ENCODE measurements around the gene GPR15LG. TPM values are rescaled to one million over a fixed set of nuclear protein-coding genes. Genes with fewer than 3 reads are reported as not detected.

GPR15LG gene
- total and polyA plus RNA-seq, 2 experiments from 2014 or later = not detected

GRCh38 chr10:84204610-84205009 is 31.0 kb downstream of the GPR15LG start:
- DNase-seq (ENCODE audit: low spot score) = no peak
- peaks cover 3% of the 10 kb centered on the region for H3K27me3 Mint-ChIP-seq (ENCODE audit: insufficient read depth, low read depth, poor library complexity)

More at GRCh38 chr10:84204610-84205009, 31.0 kb downstream of the GPR15LG start:
- H3K4me2 ChIP-seq = no peak overlapping the region
- Mint-ChIP-seq H3K36me3 (ENCODE audit: low read depth) (no peaks in the 10 kb centered on the region), H3K4me3 (no peak overlapping the region), H3K27ac (no peak overlapping the region), H3K4me1 (no peaks in the 10 kb centered on the region), H3K9me3 (no peaks in the 10 kb centered on the region)
- H3K4me1 ChIP-seq (ENCODE audit: insufficient read depth) = no peaks in the 10 kb centered on the region
- no peak overlapping the region for H2AFZ ChIP-seq
- H3K9me2 ChIP-seq (ENCODE audit: insufficient read depth) = no peaks in the 10 kb centered on the region
- H3K27me3 ChIP-seq (ENCODE audit: insufficient read depth) = no peaks in the 10 kb centered on the region
- no peaks in the 10 kb centered on the region; the same call in 1 of the 2 replicates for H4K20me1 ChIP-seq (replicated peaks; ENCODE audit: insufficient read depth)
- H3F3A ChIP-seq (replicated peaks; ENCODE audit: low read depth) = no peaks in the 10 kb centered on the region
- no peaks in the 10 kb centered on the region for H3K36me3 ChIP-seq (ENCODE audit: insufficient read depth)
- no peak for TF ChIP-seq EZH2 (IDR thresholded peaks at IDR 0.05; ENCODE audit: low read depth, unreplicated experiment)
- no peak for TF ChIP-seq ZNF114 (CRISPR knock-in tag; IDR thresholded peaks at IDR 0.05)
- no peak for TF ChIP-seq ETS1 (IDR thresholded peaks at IDR 0.05)
- no peak for TF ChIP-seq POLR2AphosphoS5 (IDR thresholded peaks at IDR 0.05; ENCODE audit: low read depth)
- TF ChIP-seq ZNF462 (CRISPR knock-in tag; IDR thresholded peaks at IDR 0.05) = no peak
- TF ChIP-seq JUNB (IDR thresholded peaks at IDR 0.05; ENCODE audit: unreplicated experiment) = no peak
- TF ChIP-seq REST (IDR thresholded peaks at IDR 0.05; ENCODE audit: unreplicated experiment) = no peak
- no peak for TF ChIP-seq NANOG (IDR thresholded peaks at IDR 0.05; ENCODE audit: borderline replicate concordance)
- no peak for TF ChIP-seq CTCF (conservative IDR thresholded peaks at IDR 0.05; ENCODE audit: low read depth in 2 of 2)
- TF ChIP-seq ZNF331 (CRISPR knock-in tag; IDR thresholded peaks at IDR 0.05; ENCODE audit: low read depth) = no peak
- no peak for TF ChIP-seq CREB1 (CRISPR knock-in tag; IDR thresholded peaks at IDR 0.05; ENCODE audit: low read depth)
- TF ChIP-seq STAT1 (IDR thresholded peaks at IDR 0.05; ENCODE audit: unreplicated experiment) = no peak
- no peak for TF ChIP-seq EZH2phosphoT487 (IDR thresholded peaks at IDR 0.05; ENCODE audit: unreplicated experiment)
- H3K79me2 ChIP-seq (replicated peaks; ENCODE audit: insufficient read depth) = no peaks in the 10 kb centered on the region
- no peak overlapping the region for H3K27ac ChIP-seq (ENCODE audit: low read depth)
- no peak for ATAC-seq
- H3K4me3 ChIP-seq = no peak overlapping the region
